Spleen (tissue), 3 donors: ENCODE data around the gene TGFBI.

ENCODE experiments used
- POLR2A ChIP-seq, 3 donors: fragments of 450-650 bp; IDR thresholded peaks; one replicate each; pipeline ENCODE4 v1.5.1; 2017; ENCODE audit warnings: antibody characterized with exemption in 3 of 3, mild to moderate bottlenecking in 1 of 3
- POLR2AphosphoS5 ChIP-seq, 3 donors: sonication (generic); formaldehyde crosslinking; IDR thresholded peaks; one replicate each; pipeline ENCODE4 v1.5.1; 2017; ENCODE audit warnings: antibody characterized with exemption in 3 of 3

- TF ChIP-seq POLR2A (IDR thresholded peaks at IDR 0.05) (no peak), POLR2AphosphoS5 (IDR thresholded peaks at IDR 0.05) (no peak)
Measured at GRCh38 chr5:135979510-135979909, 49.3 kb upstream of the TGFBI start.
